Neuronal stem cell (in vitro differentiated cells): ENCODE measurements around the gene FRAT1.

Source experiments
- DNase-seq: peaks from one replicate; pipeline ENCODE4 v3.0.0-alpha.2; 2013; ENCODE audit warnings: low spot score
- H2AFZ ChIP-seq: one replicate; pipeline ENCODE4 v1.6.1; 2013; ENCODE audit warnings: mild to moderate bottlenecking, low read length, inconsistent platforms
- H2AK5ac ChIP-seq: 2 replicates; pipeline ENCODE4 v1.6.1; 2013; ENCODE audit warnings: low read depth, mild to moderate bottlenecking, inconsistent platforms, low read length, moderate library complexity, mixed read lengths
- H2BK120ac ChIP-seq: 2 replicates; pipeline ENCODE4 v1.6.1; 2013; ENCODE audit warnings: low read depth, mild to moderate bottlenecking, inconsistent platforms, low read length, moderate library complexity, mixed read lengths
- H2BK12ac ChIP-seq: one replicate; pipeline ENCODE4 v1.6.1; 2013; ENCODE audit warnings: low read length, inconsistent platforms
- H2BK15ac ChIP-seq: 2 replicates; pipeline ENCODE4 v1.6.1; 2013; ENCODE audit warnings: mild to moderate bottlenecking, low read length, inconsistent platforms, mixed read lengths
- H2BK5ac ChIP-seq: one replicate; pipeline ENCODE4 v1.6.1; 2013; ENCODE audit warnings: inconsistent platforms, mild to moderate bottlenecking, low read length, moderate library complexity
- H3K14ac ChIP-seq: one replicate; pipeline ENCODE4 v1.6.1; 2013; ENCODE audit warnings: low read length, inconsistent platforms
- H3K18ac ChIP-seq: 2 replicates; pipeline ENCODE4 v1.6.1; 2013; ENCODE audit warnings: low read length, inconsistent platforms
- H3K23ac ChIP-seq: 2 replicates; pipeline ENCODE4 v1.6.1; 2013; ENCODE audit warnings: low read depth, mild to moderate bottlenecking, mixed read lengths, low read length, inconsistent platforms; ENCODE audit not compliant: poor library complexity
- H3K27ac ChIP-seq: replicated peaks from 3 replicates; pipeline ENCODE4 v1.5.1; 2013; ENCODE audit warnings: low read length, inconsistent platforms
- H3K27me3 ChIP-seq, 3 experiments: 2 replicates each; pipeline ENCODE4 v1.6.1; 2013; ENCODE audit warnings: low read length in 3 of 3, mild to moderate bottlenecking in 2 of 3, inconsistent platforms in 1 of 3, low read depth in 1 of 3, mixed read lengths in 1 of 3, moderate library complexity in 1 of 3; ENCODE audit not compliant: control insufficient read depth in 3 of 3, insufficient read depth in 3 of 3
- H3K36me3 ChIP-seq, 2 donors: replicated peaks in 1 of 2; 2 replicates each; pipeline ENCODE4 v1.6.1; 2013; ENCODE audit warnings: low read length in 2 of 2; ENCODE audit not compliant: control insufficient read depth in 2 of 2, insufficient read depth in 2 of 2
- H3K4ac ChIP-seq: 2 replicates; pipeline ENCODE4 v1.6.1; 2013; ENCODE audit warnings: inconsistent platforms, mild to moderate bottlenecking, low read length, moderate library complexity
- H3K4me1 ChIP-seq, 2 donors: 1 replicate in 1 of 2; 2 replicates in 1 of 2; pipeline ENCODE4 v1.6.1; 2013; ENCODE audit warnings: low read length in 2 of 2, low read depth in 1 of 2; ENCODE audit not compliant: control insufficient read depth in 2 of 2, insufficient read depth in 1 of 2
- H3K4me2 ChIP-seq: one replicate; pipeline ENCODE4 v1.6.1; 2013; ENCODE audit warnings: mild to moderate bottlenecking, low read length, inconsistent platforms; ENCODE audit not compliant: insufficient read depth, poor library complexity, severe bottlenecking
- H3K4me3 ChIP-seq, 2 donors: 2 replicates each; pipeline ENCODE4 v1.5.1; 2013; ENCODE audit warnings: low read length in 2 of 2, mild to moderate bottlenecking in 2 of 2, inconsistent platforms in 1 of 2, moderate library complexity in 1 of 2
- H3K79me1 ChIP-seq: one replicate; pipeline ENCODE4 v1.6.1; 2013; ENCODE audit warnings: low read depth, mild to moderate bottlenecking, inconsistent platforms, low read length, moderate library complexity
- H3K9ac ChIP-seq: one replicate; pipeline ENCODE4 v1.6.1; 2013; ENCODE audit warnings: mild to moderate bottlenecking, low read depth, low read length, inconsistent platforms; ENCODE audit not compliant: poor library complexity
- H3K9me3 ChIP-seq, 2 donors: replicated peaks in 1 of 2; 2 replicates each; pipeline versions ENCODE3 to v1.6.1; 2013; ENCODE audit warnings: low read length in 2 of 2, mild to moderate bottlenecking in 2 of 2, inconsistent platforms in 1 of 2, low read depth in 1 of 2, mixed read lengths in 1 of 2, moderate library complexity in 1 of 2; ENCODE audit not compliant: control insufficient read depth in 2 of 2, insufficient read depth in 1 of 2
- H4K8ac ChIP-seq: one replicate; pipeline ENCODE4 v1.6.1; 2013; ENCODE audit warnings: low read depth, mild to moderate bottlenecking, inconsistent platforms, low read length, moderate library complexity
- H4K91ac ChIP-seq: one replicate; pipeline ENCODE4 v1.6.1; 2013; ENCODE audit warnings: low read length, low read depth, mild to moderate bottlenecking, inconsistent platforms; ENCODE audit not compliant: poor library complexity
- WGBS, 2 donors: extraction: QIAGEN DNeasy Blood & Tissue Kit; methylation state at CpG; one replicate each; pipeline ENCODE4 v1.1.7; 2013; ENCODE audit warnings: missing lambda C conversion rate in 2 of 2, mixed read lengths in 1 of 2; ENCODE audit not compliant: insufficient read length in 2 of 2, insufficient replicate concordance in 1 of 2; ENCODE audit errors: extremely low coverage in 2 of 2; 5-methylcytosine and 5-hydroxymethylcytosine counted together

Gene FRAT1

DNA sequence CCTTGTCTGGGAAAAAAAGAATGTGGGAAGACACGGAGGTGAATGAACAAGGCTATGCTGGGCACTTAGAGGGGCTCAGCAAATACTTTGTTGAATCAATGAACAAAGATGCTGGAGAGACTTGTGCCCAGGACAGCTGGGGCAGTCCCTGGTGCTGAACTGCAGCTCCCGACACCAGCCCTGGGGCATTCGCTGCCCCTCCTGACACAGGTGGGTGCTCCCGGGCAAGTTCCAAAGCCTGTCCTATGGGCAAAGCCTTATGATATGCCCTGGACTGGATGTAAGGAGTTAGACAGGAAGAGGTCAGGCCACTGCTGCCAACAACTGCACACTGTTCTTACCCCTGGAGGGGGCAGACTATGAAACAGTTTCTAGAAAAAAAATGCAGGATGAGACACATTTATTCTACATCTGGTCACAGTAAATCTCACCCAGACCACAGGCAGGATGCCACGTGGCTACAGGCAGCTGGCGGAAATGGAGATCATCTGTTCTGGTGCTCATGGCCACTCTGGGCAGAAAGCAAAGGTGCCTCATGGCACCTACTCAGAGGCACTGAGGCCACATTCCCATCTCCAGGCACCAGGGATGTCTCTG, 37.3 kb downstream of the FRAT1 start:
- no peak overlapping the region for H2BK120ac ChIP-seq
- H3K23ac ChIP-seq = no peak overlapping the region
- no peaks in the 10 kb centered on the region for H3K4me1 ChIP-seq
- no peak overlapping the region for H3K18ac ChIP-seq
- H3K27me3 ChIP-seq = no peaks in the 10 kb centered on the region
- H3K27ac ChIP-seq = no peak overlapping the region
- no peaks in the 10 kb centered on the region for H3K9me3 ChIP-seq
- no peak for DNase-seq
- H3K9ac ChIP-seq = no peak overlapping the region
- no peak overlapping the region for H3K4me2 ChIP-seq
- no peak overlapping the region for H2BK15ac ChIP-seq
- H3K4ac ChIP-seq = no peak overlapping the region
- WGBS, 2 donors = no CpG with 5 or more reads among the region's 6 CpGs
- no peak overlapping the region for H2BK5ac ChIP-seq
- no peak overlapping the region for H2AFZ ChIP-seq
- H3K36me3 ChIP-seq = peaks cover 24 to 57% of the 10 kb centered on the region in 2 donors
- H4K8ac ChIP-seq = no peak overlapping the region
- H2BK12ac ChIP-seq = no peak overlapping the region
- no peak overlapping the region for H2AK5ac ChIP-seq
- no peak overlapping the region for H3K4me3 ChIP-seq
- H3K14ac ChIP-seq = no peak overlapping the region
- peaks cover 3% of the 10 kb centered on the region for H3K79me1 ChIP-seq
- H4K91ac ChIP-seq = no peak overlapping the region

DNA sequence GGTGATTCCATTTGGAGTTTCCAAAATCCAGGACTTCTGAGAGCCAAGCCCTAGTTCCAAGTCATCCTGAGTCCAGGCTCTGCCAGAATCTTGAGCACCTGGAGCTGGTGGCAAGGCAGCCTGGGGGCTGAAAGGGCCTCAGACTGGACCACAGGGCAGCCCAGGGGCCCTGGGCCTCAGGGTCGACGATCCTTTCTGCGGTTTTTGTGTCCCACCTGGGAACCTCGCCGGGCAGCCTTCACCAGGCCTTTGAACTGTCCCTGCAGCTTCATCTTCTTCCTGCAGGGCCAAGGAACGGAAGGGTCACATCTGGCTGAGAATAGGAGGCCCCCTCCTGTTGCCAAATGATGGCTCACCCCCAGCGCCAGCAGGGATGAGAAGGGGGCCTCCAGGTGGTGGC, 37.8 kb downstream of the FRAT1 start:
- no peak overlapping the region for H3K27ac ChIP-seq
- H4K8ac ChIP-seq = no peak overlapping the region
- no peak overlapping the region for H3K4me3 ChIP-seq

DNA sequence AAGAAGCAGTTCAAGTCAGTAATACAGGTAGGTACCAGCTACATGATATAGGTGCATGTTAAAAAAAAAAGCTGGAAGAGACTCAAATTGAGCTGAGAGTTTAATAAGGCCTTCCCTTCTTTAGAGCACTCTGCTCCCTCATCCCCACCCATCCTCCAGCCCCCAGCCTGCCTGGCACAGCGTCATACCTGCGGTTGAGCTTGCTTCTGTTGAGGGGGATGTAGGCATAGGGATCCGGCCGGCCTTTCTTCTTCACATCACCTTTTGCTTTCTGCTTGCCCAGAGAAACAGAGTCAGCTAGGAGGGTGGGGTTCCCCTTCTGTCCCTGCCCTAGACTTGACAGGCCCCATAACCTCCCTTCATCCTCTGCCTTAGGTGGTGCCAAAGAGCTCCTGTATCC, 39.3 kb downstream of the FRAT1 start:
- H3K36me3 ChIP-seq = peaks cover 26 to 71% of the 10 kb centered on the region in 2 donors
- no peak overlapping the region for H2BK15ac ChIP-seq
- no peak overlapping the region for H4K8ac ChIP-seq

More for the DNA sequence above, 37.8 kb downstream of the FRAT1 start:
- H2BK120ac ChIP-seq = no peak overlapping the region
- no peak overlapping the region for H3K4me2 ChIP-seq
- no peak overlapping the region for H2BK5ac ChIP-seq
- H3K36me3 ChIP-seq = peaks cover 22 to 60% of the 10 kb centered on the region in 2 donors
- H2AK5ac ChIP-seq = no peak overlapping the region
- no peaks in the 10 kb centered on the region for H3K27me3 ChIP-seq
- peaks cover 3% of the 10 kb centered on the region for H3K79me1 ChIP-seq
- H3K4ac ChIP-seq = no peak overlapping the region
- H3K18ac ChIP-seq = no peak overlapping the region
- H3K4me1 ChIP-seq = no peaks in the 10 kb centered on the region
- H2BK12ac ChIP-seq = no peak overlapping the region
- no CpG with 5 or more reads among the region's 7 CpGs for WGBS, 2 donors
- H3K9ac ChIP-seq = no peak overlapping the region
- H3K9me3 ChIP-seq = no peaks in the 10 kb centered on the region
- no peak overlapping the region for H2AFZ ChIP-seq
- H2BK15ac ChIP-seq = no peak overlapping the region
- no peak for DNase-seq
- no peak overlapping the region for H4K91ac ChIP-seq
- no peak overlapping the region for H3K23ac ChIP-seq
- no peak overlapping the region for H3K14ac ChIP-seq

DNA sequence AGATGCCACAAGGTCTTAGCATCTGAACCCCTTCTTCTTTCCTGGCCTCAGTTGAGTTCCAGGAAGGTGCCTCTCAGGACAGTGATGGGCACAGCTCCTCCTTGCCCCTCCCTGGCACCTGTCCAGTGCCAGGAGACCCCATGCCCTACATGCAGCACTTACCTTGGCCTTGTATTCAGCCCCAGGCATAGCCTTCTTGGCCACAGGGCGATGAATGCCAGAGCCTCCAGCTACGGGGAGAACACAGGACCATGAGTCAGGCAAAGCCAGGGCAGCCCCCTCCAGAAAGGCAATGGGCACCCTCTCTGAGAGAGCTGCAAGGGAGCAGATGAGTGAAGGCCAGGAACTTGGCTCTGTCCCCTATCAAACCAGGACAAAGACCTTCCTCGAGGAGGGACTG, 39.7 kb downstream of the FRAT1 start:
- Histone ChIP-seq H3K23ac (no peak overlapping the region), H3K18ac (no peak overlapping the region), H4K8ac (no peak overlapping the region), H4K91ac (no peak overlapping the region), H3K14ac (no peak overlapping the region), H3K27ac (no peak overlapping the region), H2AFZ (no peak overlapping the region), H2BK5ac (no peak overlapping the region), H3K4me3 (no peak overlapping the region), H2BK120ac (no peak overlapping the region), H3K9me3 (no peaks in the 10 kb centered on the region), H3K27me3 (no peaks in the 10 kb centered on the region), H3K9ac (no peak overlapping the region), H2BK15ac (no peak overlapping the region), H2BK12ac (no peak overlapping the region), H3K4me2 (no peak overlapping the region), H2AK5ac (no peak overlapping the region), H3K4ac (no peak overlapping the region), H3K79me1 (peaks cover 3% of the 10 kb centered on the region), H3K36me3 (peaks cover 30 to 75% of the 10 kb centered on the region in 2 donors), H3K4me1 (no peaks in the 10 kb centered on the region)
- WGBS, 2 donors = no CpG with 5 or more reads among the region's 3 CpGs
- no peak for DNase-seq

More for the DNA sequence above, 39.3 kb downstream of the FRAT1 start:
- Histone ChIP-seq H3K9ac (no peak overlapping the region), H3K4me1 (no peaks in the 10 kb centered on the region), H2AK5ac (no peak overlapping the region), H2BK120ac (no peak overlapping the region), H2BK5ac (no peak overlapping the region), H3K27ac (no peak overlapping the region), H3K4ac (no peak overlapping the region), H3K23ac (no peak overlapping the region), H2BK12ac (no peak overlapping the region), H3K14ac (no peak overlapping the region), H2AFZ (no peak overlapping the region), H3K18ac (no peak overlapping the region), H3K9me3 (no peaks in the 10 kb centered on the region), H3K4me3 (no peak overlapping the region), H4K91ac (no peak overlapping the region), H3K79me1 (peaks cover 3% of the 10 kb centered on the region), H3K4me2 (no peak overlapping the region), H3K27me3 (no peaks in the 10 kb centered on the region)
- no peak for DNase-seq
- WGBS, 2 donors = no CpG with 5 or more reads among the region's 4 CpGs
